GM12875 (cell line): ENCODE measurements around the gene RIBC2.

Experiments used
- H3K4me3 ChIP-seq: one replicate; pipeline ENCODE4 v1.5.1; 2011; ENCODE audit warnings: low read depth, low read length, control low read depth
- CTCF ChIP-seq: IDR thresholded peaks from 2 replicates; pipeline ENCODE4 v1.5.1; 2011; ENCODE audit warnings: low read depth, mild to moderate bottlenecking, control low read depth, inconsistent platforms, low read length, moderate library complexity, borderline replicate concordance; ENCODE audit not compliant: insufficient read depth

Gene RIBC2

GRCh38 chr22:45423524-45423923 is 10.0 kb downstream of the RIBC2 start:
- no peak overlapping the region for H3K4me3 ChIP-seq
- TF ChIP-seq CTCF = no peak

GRCh38 chr22:45424241-45424731 is 10.8 kb downstream of the RIBC2 start:
- no peak overlapping the region for H3K4me3 ChIP-seq
- TF ChIP-seq CTCF = no peak

GRCh38 chr22:45425101-45425500 is 11.6 kb downstream of the RIBC2 start:
- TF ChIP-seq CTCF = no peak
- no peak overlapping the region for H3K4me3 ChIP-seq

GRCh38 chr22:45425531-45426265 is 12.2 kb downstream of the RIBC2 start:
- no peak overlapping the region for H3K4me3 ChIP-seq
- no peak for TF ChIP-seq CTCF

GRCh38 chr22:45426387-45426786 is 12.9 kb downstream of the RIBC2 start:
- TF ChIP-seq CTCF = no peak
- H3K4me3 ChIP-seq = no peak overlapping the region

GRCh38 chr22:45427114-45427513 is 13.6 kb downstream of the RIBC2 start:
- no peak overlapping the region for H3K4me3 ChIP-seq
- TF ChIP-seq CTCF = no peak

- TF ChIP-seq CTCF = no peak
- no peak overlapping the region for H3K4me3 ChIP-seq
Observed at GRCh38 chr22:45428391-45429385, 15.2 kb downstream of the RIBC2 start.
